ENCODE measurements around the gene MARCO. TPM values are rescaled to one million over a fixed set of nuclear protein-coding genes. Genes with fewer than 3 reads are reported as not detected.

MARCO gene
- total RNA-seq, 1 experiment from 2014 or later = not detected

DNA sequence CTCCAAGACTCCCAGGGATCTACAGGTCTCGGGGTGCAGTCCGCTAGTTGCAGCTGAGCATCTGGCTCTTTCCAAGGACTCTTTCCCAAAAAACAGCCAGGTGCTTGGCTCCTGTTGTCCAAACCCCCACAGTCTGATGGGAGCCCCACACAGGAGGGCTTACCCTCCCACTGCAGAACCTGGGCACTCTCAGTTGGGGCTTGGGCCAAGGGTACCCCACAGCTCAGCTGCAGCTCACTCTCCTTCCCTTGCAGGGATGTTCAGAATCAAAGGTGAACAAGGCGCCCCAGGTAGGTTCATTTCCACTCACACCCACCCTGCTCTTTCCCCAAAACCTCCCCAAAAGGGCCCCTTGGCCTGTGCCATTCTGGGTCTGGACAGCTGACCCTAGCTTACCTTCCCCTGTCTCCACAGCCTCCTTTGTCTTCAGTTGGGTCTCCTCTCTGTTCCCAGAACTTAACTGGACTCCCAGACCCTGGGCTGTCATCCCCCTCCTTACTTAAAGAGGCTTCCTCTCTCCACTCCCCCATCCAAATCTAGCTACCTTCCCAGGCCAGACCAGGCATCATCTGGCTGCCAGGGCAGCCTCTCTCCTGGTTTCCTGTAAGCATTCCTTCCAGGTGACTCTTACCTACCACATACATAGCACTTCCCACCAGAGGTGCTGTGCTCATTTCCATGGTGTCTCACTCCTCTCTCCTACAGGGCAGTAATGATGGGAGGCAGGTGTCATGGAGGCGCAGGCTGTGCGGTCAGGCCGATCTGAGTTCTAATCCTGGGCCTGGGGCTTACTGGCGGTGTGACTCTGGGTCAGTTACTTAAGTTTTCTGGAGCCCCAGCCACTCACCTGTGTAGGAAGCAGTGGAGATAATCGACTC lies 29.5 kb downstream of the MARCO start:
- H3K36me3 Mint-ChIP-seq (ENCODE audit: insufficient read depth in 1 of 3, low read depth in 3 of 3) = no peaks in the 10 kb centered on the region

More for the DNA sequence above, 29.5 kb downstream of the MARCO start:
- Histone ChIP-seq H2BK20ac (ENCODE audit: low read depth, low read length, poor library complexity, severe bottlenecking) (no peak overlapping the region), H2BK5ac (ENCODE audit: insufficient read length, low read length) (no peak overlapping the region), H3K23me2 (ENCODE audit: insufficient read length, low read depth, low read length, poor library complexity, severe bottlenecking) (no peaks in the 10 kb centered on the region), H3K4ac (ENCODE audit: low read depth, low read length) (no peak overlapping the region), H3K18ac (ENCODE audit: insufficient read length, low read depth, low read length) (no peak overlapping the region), H3T11ph (ENCODE audit: low read length) (no peak overlapping the region), H3K9me3 (ENCODE audit: control insufficient read depth, low read depth, low read length) (no peaks in the 10 kb centered on the region), H4K5ac (ENCODE audit: insufficient read length, low read depth, low read length) (no peak overlapping the region), H2AK5ac (ENCODE audit: insufficient read length, low read length) (no peak overlapping the region), H2BK12ac (ENCODE audit: insufficient read length, low read depth, low read length) (no peak overlapping the region), H3K79me1 (ENCODE audit: insufficient read depth, low read depth, low read length, poor library complexity, severe bottlenecking) (no peaks in the 10 kb centered on the region), H3K14ac (ENCODE audit: insufficient read depth, low read length) (no peak overlapping the region), H3K23ac (ENCODE audit: insufficient read length, low read depth, low read length) (no peak overlapping the region), H3K27me3 (ENCODE audit: insufficient read depth, low read length) (no peaks in the 10 kb centered on the region), H3K56ac (ENCODE audit: insufficient read length, low read depth, low read length) (no peak overlapping the region), H4K91ac (ENCODE audit: insufficient read length, low read depth, low read length) (no peak overlapping the region), H4K8ac (replicated peaks; ENCODE audit: insufficient read length, low read depth, low read length) (no peak overlapping the region), H3K27ac (ENCODE audit: insufficient read length, low read depth, low read length) (no peak overlapping the region), H4K20me1 (ENCODE audit: control insufficient read depth, insufficient read depth, insufficient read length) (no peaks in the 10 kb centered on the region), H2BK120ac (ENCODE audit: low read depth, low read length, poor library complexity, severe bottlenecking) (no peak overlapping the region), H2BK15ac (ENCODE audit: low read depth, low read length) (no peak overlapping the region), H3K9ac (ENCODE audit: extremely low read depth, insufficient read length, low read length) (no peak overlapping the region), H3K4me1 (ENCODE audit: insufficient read depth, low read length) (no peaks in the 10 kb centered on the region), H3K79me2 (ENCODE audit: insufficient read depth, low read length) (no peaks in the 10 kb centered on the region), H2AFZ (ENCODE audit: low read length) (no peak overlapping the region), H3K4me2 (ENCODE audit: insufficient read depth, insufficient read length, low read length) (no peak overlapping the region)
- no CpG with 5 or more reads among the region's 8 CpGs for WGBS (ENCODE audit: extremely low coverage, insufficient read length, low lambda C conversion rate)
- H3K27ac Mint-ChIP-seq = no peak overlapping the region
- TF ChIP-seq CTCF (conservative IDR thresholded peaks at IDR 0.05) = no peak
- peaks cover 62% of the 10 kb centered on the region for H3K27me3 Mint-ChIP-seq (ENCODE audit: low read depth)
- H3K9me3 Mint-ChIP-seq = peaks cover 0 to 5% of the 10 kb centered on the region in 2 experiments; a peak in 2 of 5 replicates
- peaks cover 15 to 16% of the 10 kb centered on the region in 2 experiments for H3K4me1 Mint-ChIP-seq
- DNase-seq = no peak
- no peak overlapping the region for H3K4me3 Mint-ChIP-seq
